Measurements from ENCODE around the gene TSHZ2. TPM values are rescaled to one million over a fixed set of nuclear protein-coding genes. Genes with fewer than 3 reads are reported as not detected.
"Not testable (repeated sequence)": the region's sequence is repeated elsewhere in the genome, so short reads cannot be mapped to it uniquely, and the experiment has no call there.

TSHZ2 gene
- total RNA-seq, 1 donor, result 3.6 TPM

- Histone ChIP-seq H3K27ac (ENCODE audit: low read depth, low read length) (no peak overlapping the region), H3K79me2 (ENCODE audit: insufficient read depth, low read length) (no peaks in the 10 kb centered on the region), H4K20me1 (ENCODE audit: insufficient read depth, low read length) (no peaks in the 10 kb centered on the region), H2AFZ (ENCODE audit: low read length) (no peak overlapping the region), H3K4me3 (ENCODE audit: insufficient read depth, low read length) (no peak overlapping the region), H3K4me1 (ENCODE audit: insufficient read depth, low read length) (no peaks in the 10 kb centered on the region), H3K36me3 (ENCODE audit: insufficient read depth, low read length) (no peaks in the 10 kb centered on the region), H3K27me3 (ENCODE audit: insufficient read depth, low read length) (no peaks in the 10 kb centered on the region), H3K9me3 (ENCODE audit: low read depth, low read length) (no peaks in the 10 kb centered on the region), H3K4me2 (ENCODE audit: insufficient read depth, low read length) (no peak overlapping the region)
- no peak for TF ChIP-seq CTCF (IDR thresholded peaks at IDR 0.05; ENCODE audit: extremely low read depth, low read depth, low read length)
- no peak for DNase-seq (ENCODE audit: insufficient read length, low spot score, missing footprints)
Measured at GRCh38 chr20:53084408-53084997, 112.3 kb downstream of the TSHZ2 start.

GRCh38 chr20:53085720-53086119, 113.6 kb downstream of the TSHZ2 start:
- no peaks in the 10 kb centered on the region for H3K27me3 ChIP-seq (ENCODE audit: insufficient read depth, low read length)
- H2AFZ ChIP-seq (ENCODE audit: low read length), result no peak overlapping the region
- H3K79me2 ChIP-seq (ENCODE audit: insufficient read depth, low read length), result no peaks in the 10 kb centered on the region
- no peaks in the 10 kb centered on the region for H3K36me3 ChIP-seq (ENCODE audit: insufficient read depth, low read length)
- H3K4me2 ChIP-seq (ENCODE audit: insufficient read depth, low read length), result no peak overlapping the region
- H3K27ac ChIP-seq (ENCODE audit: low read depth, low read length), result no peak overlapping the region
- H3K9me3 ChIP-seq (ENCODE audit: low read depth, low read length), result no peaks in the 10 kb centered on the region
- no peaks in the 10 kb centered on the region for H4K20me1 ChIP-seq (ENCODE audit: insufficient read depth, low read length)
- H3K4me3 ChIP-seq (ENCODE audit: insufficient read depth, low read length), result no peak overlapping the region
- TF ChIP-seq CTCF (IDR thresholded peaks at IDR 0.05; ENCODE audit: extremely low read depth, low read depth, low read length), result no peak
- DNase-seq (ENCODE audit: insufficient read length, low spot score, missing footprints), result no peak
- H3K4me1 ChIP-seq (ENCODE audit: insufficient read depth, low read length), result no peaks in the 10 kb centered on the region

- DNase-seq (ENCODE audit: insufficient read length, low spot score, missing footprints), result no peak
- no peak overlapping the region for H3K4me3 ChIP-seq (ENCODE audit: insufficient read depth, low read length)
- no peaks in the 10 kb centered on the region for H3K27me3 ChIP-seq (ENCODE audit: insufficient read depth, low read length)
- no peak overlapping the region for H3K27ac ChIP-seq (ENCODE audit: low read depth, low read length)
- no peak overlapping the region for H3K4me2 ChIP-seq (ENCODE audit: insufficient read depth, low read length)
- H3K4me1 ChIP-seq (ENCODE audit: insufficient read depth, low read length), result no peaks in the 10 kb centered on the region
- H3K79me2 ChIP-seq (ENCODE audit: insufficient read depth, low read length), result no peaks in the 10 kb centered on the region
- H3K36me3 ChIP-seq (ENCODE audit: insufficient read depth, low read length), result no peaks in the 10 kb centered on the region
- H3K9me3 ChIP-seq (ENCODE audit: low read depth, low read length), result no peaks in the 10 kb centered on the region
- no peak overlapping the region for H2AFZ ChIP-seq (ENCODE audit: low read length)
- no peaks in the 10 kb centered on the region for H4K20me1 ChIP-seq (ENCODE audit: insufficient read depth, low read length)
- TF ChIP-seq CTCF (IDR thresholded peaks at IDR 0.05; ENCODE audit: extremely low read depth, low read depth, low read length), result no peak
Measured at GRCh38 chr20:53087037-53087777, 115.0 kb downstream of the TSHZ2 start.

DNA sequence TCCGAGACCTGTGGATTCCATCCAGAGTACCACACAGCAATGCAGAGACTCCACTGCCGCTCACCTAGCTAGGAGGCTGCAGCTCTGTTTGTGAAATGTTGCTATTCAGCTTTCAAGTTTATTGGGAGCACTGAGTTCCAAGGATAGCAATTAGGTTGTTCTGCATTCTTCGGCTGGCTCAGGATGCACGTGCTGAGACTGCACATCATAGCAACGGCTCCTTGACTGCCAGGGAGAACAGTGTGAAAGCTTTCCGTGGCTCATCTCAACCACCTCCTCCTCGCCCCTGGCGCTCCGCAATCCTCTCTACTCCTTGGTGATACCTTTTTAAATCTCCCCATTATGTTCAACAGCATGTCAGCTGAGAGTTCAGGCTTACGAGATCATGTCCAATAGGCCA, 116.6 kb downstream of the TSHZ2 start:
- no peaks in the 10 kb centered on the region for H3K79me2 ChIP-seq (ENCODE audit: insufficient read depth, low read length)
- no peak overlapping the region for H3K27ac ChIP-seq (ENCODE audit: low read depth, low read length)
- H3K4me2 ChIP-seq (ENCODE audit: insufficient read depth, low read length), result no peak overlapping the region
- H3K4me3 ChIP-seq (ENCODE audit: insufficient read depth, low read length), result no peak overlapping the region
- TF ChIP-seq CTCF (IDR thresholded peaks at IDR 0.05; ENCODE audit: extremely low read depth, low read depth, low read length), result no peak
- H2AFZ ChIP-seq (ENCODE audit: low read length), result no peak overlapping the region
- no peaks in the 10 kb centered on the region for H3K4me1 ChIP-seq (ENCODE audit: insufficient read depth, low read length)
- H4K20me1 ChIP-seq (ENCODE audit: insufficient read depth, low read length), result no peaks in the 10 kb centered on the region
- DNase-seq (ENCODE audit: insufficient read length, low spot score, missing footprints), result no peak
- H3K27me3 ChIP-seq (ENCODE audit: insufficient read depth, low read length), result no peaks in the 10 kb centered on the region
- H3K9me3 ChIP-seq (ENCODE audit: low read depth, low read length), result no peaks in the 10 kb centered on the region
- H3K36me3 ChIP-seq (ENCODE audit: insufficient read depth, low read length), result no peaks in the 10 kb centered on the region

DNA sequence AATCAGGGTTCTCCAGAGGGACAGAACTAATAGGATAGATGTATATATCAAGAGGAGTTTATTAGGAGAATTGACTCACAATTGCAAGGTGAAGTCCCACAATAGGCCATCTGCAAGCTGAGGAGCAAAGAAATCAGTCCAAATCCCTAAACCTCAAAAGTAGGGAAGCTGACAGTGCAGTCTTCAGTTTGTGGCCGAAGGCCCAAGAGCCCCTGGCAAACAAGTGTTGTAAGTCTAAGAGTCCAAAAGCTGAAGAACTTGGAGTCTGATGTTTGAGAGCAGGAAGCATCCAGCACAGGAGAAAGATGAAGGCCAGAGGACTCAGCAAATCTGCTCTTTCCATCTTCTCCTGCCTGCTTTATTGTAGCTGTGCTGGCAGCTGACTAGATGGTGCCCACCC, 117.7 kb downstream of the TSHZ2 start:
- DNase-seq (ENCODE audit: insufficient read length, low spot score, missing footprints), result not testable (repeated sequence)

More for the DNA sequence above, 117.7 kb downstream of the TSHZ2 start:
- H4K20me1 ChIP-seq (ENCODE audit: insufficient read depth, low read length); H3K9me3 ChIP-seq (ENCODE audit: low read depth, low read length); H3K4me2 ChIP-seq (ENCODE audit: insufficient read depth, low read length); H2AFZ ChIP-seq (ENCODE audit: low read length); H3K27ac ChIP-seq (ENCODE audit: low read depth, low read length); H3K4me1 ChIP-seq (ENCODE audit: insufficient read depth, low read length); H3K79me2 ChIP-seq (ENCODE audit: insufficient read depth, low read length); H3K36me3 ChIP-seq (ENCODE audit: insufficient read depth, low read length); H3K27me3 ChIP-seq (ENCODE audit: insufficient read depth, low read length); H3K4me3 ChIP-seq (ENCODE audit: insufficient read depth, low read length): not testable (repeated sequence)
